Osteocyte (in vitro differentiated cells): Measurements from ENCODE around the gene DDX1. TPM values are rescaled to one million over a fixed set of nuclear protein-coding genes. Genes with fewer than 3 reads are reported as not detected.
A peak's percentile ranks its signal among the peaks of the same experiment; 100 is the strongest.

Source experiments
- DNase-seq: peaks from one replicate; pipeline ENCODE4 v3.0.0; 2021; ENCODE audit warnings: mixed read lengths; ENCODE audit not compliant: unreplicated experiment; ENCODE audit errors: extremely low spot score
- H3K27ac Mint-ChIP-seq: one replicate; pipeline ENCODE4 v1.8.0; 2021; ENCODE audit warnings: mild to moderate bottlenecking, mixed read lengths; ENCODE audit not compliant: unreplicated experiment
- H3K27me3 Mint-ChIP-seq: one replicate; pipeline ENCODE4 v1.8.0; 2021; ENCODE audit warnings: mixed read lengths; ENCODE audit not compliant: unreplicated experiment
- H3K36me3 Mint-ChIP-seq: one replicate; pipeline ENCODE4 v1.8.0; 2021; ENCODE audit warnings: mixed read lengths; ENCODE audit not compliant: unreplicated experiment
- H3K4me1 Mint-ChIP-seq: one replicate; pipeline ENCODE4 v1.8.0; 2021; ENCODE audit warnings: mixed read lengths; ENCODE audit not compliant: unreplicated experiment
- H3K4me3 Mint-ChIP-seq: one replicate; pipeline ENCODE4 v1.8.0; 2021; ENCODE audit warnings: mild to moderate bottlenecking, moderate library complexity, mixed read lengths; ENCODE audit not compliant: unreplicated experiment
- H3K9me3 Mint-ChIP-seq: one replicate; pipeline ENCODE4 v1.8.0; 2021; ENCODE audit warnings: mixed read lengths; ENCODE audit not compliant: unreplicated experiment
- total RNA-seq: library from RNA; stranded (reverse); gene quantifications from 2 replicates; pipeline ENCODE4 v1.2.1, GENCODE V29; 2021
- TF ChIP-seq, protein P1 (sequence below): fragments of 200-600 bp; sonication (generic); IDR thresholded peaks from 2 replicates; pipeline ENCODE4 v1.5.0; 2021; ENCODE audit warnings: antibody characterized with exemption, mild to moderate bottlenecking, moderate library complexity

The DDX1 gene
- total RNA-seq, 1 donor from 2014 or later = 90.7 TPM

DNA sequence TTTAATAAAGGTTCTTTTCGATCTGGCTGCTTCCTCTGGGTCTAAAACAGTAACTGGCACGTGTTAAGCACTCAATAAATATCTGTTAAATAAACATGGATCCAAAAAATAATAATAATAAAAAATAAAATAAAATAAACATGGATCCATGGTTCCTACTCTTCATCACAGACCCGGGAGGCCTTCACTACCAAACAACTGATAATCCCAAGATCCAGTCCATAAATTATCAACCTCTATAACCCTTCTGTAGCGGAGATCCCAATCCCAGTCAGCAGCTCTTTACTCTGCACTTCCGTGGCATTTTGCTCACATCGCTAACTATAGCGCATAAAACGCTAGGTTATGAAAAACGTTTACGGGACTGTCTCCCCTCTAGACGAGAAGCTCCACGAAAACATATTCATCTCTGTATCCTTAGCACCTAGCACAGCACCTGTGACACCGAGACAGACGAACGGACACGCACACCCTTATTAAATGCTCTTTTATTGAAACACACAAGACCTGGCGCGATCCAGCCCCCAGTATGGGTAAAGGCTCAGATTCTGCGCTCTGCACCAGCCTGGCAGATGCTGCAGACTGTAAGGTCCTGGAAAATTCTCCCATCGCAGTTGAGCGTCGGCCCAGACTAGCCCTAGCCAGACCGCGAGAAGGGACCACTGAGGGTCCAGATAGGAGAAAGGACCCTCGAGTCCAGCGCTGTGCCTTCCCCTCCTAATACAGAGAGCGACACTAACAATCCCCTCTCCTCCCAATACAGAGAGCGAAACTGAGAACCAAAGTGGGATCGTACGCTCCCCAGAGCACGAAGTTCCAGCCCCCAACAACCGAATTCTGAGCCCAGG is 31.3 kb upstream of the DDX1 start:
- Mint-ChIP-seq H3K27me3 (peaks cover 7% of the 10 kb centered on the region), H3K4me1 (peaks cover 25% of the 10 kb centered on the region), H3K27ac (peak overlapping the region; percentile 99), H3K9me3 (no peaks in the 10 kb centered on the region), H3K36me3 (peaks cover 2% of the 10 kb centered on the region), H3K4me3 (peak overlapping the region; percentile 99)
- TF ChIP-seq, protein P1, sequence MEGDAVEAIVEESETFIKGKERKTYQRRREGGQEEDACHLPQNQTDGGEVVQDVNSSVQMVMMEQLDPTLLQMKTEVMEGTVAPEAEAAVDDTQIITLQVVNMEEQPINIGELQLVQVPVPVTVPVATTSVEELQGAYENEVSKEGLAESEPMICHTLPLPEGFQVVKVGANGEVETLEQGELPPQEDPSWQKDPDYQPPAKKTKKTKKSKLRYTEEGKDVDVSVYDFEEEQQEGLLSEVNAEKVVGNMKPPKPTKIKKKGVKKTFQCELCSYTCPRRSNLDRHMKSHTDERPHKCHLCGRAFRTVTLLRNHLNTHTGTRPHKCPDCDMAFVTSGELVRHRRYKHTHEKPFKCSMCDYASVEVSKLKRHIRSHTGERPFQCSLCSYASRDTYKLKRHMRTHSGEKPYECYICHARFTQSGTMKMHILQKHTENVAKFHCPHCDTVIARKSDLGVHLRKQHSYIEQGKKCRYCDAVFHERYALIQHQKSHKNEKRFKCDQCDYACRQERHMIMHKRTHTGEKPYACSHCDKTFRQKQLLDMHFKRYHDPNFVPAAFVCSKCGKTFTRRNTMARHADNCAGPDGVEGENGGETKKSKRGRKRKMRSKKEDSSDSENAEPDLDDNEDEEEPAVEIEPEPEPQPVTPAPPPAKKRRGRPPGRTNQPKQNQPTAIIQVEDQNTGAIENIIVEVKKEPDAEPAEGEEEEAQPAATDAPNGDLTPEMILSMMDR = no peak
- DNase-seq = no peak

DNA sequence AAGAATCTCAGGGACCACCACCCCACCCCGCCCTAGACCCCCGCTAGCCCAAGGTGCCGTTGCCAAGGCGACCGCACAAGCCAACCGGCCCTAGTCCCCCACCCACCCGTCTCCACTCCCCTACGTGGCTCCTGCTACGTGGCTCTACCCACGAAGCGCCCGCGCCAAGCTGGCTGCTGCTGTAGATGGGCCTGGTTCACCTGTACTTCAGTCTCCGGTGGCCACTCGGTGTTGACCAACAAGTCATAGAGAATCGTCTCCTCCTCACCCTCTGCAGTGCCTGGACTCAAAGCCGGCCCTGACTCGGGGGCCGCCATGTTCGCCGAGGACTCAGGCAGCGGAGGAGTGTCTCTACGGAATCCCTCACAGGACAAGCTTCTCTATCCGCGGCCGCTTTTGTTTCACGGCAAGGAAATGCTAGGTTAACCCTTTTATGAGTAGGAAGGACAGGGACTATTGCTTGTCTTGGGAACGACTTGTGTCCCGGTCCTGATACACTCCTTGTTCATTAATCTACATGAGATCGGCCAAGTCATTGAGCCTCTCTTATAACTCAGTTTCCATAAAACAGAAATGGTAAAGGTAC is 30.6 kb upstream of the DDX1 start, which contains the start of gene NBAS:
NBAS (minus strand) TSS at position 347 of the 586 bp plus-strand sequence; CDS start at position 317, 30 bp downstream.
- Mint-ChIP-seq H3K4me1 (peaks cover 25% of the 10 kb centered on the region), H3K9me3 (no peaks in the 10 kb centered on the region), H3K4me3 (peak within 1 kb of the TSS; percentile 99), H3K36me3 (no peaks in the 10 kb centered on the region), H3K27me3 (peaks cover 10% of the 10 kb centered on the region), H3K27ac (peak within 1 kb of the TSS; percentile 99)
- peak; percentile 89 for DNase-seq
- TF ChIP-seq, protein P1 = no peak

- Mint-ChIP-seq H3K27ac (peak overlapping the region; percentile 99), H3K4me1 (peaks cover 25% of the 10 kb centered on the region), H3K9me3 (no peaks in the 10 kb centered on the region), H3K4me3 (peak overlapping the region; percentile 99), H3K36me3 (no peaks in the 10 kb centered on the region), H3K27me3 (peaks cover 12% of the 10 kb centered on the region)
- DNase-seq = no peak
- TF ChIP-seq, protein P1 = no peak
Observed at GRCh38 chr2:15561574-15562344, 29.9 kb upstream of the DDX1 start.

- no peak overlapping the region for H3K4me3 Mint-ChIP-seq
- DNase-seq = no peak
- H3K27ac Mint-ChIP-seq = peak overlapping the region; percentile 99
- H3K9me3 Mint-ChIP-seq = no peaks in the 10 kb centered on the region
- TF ChIP-seq, protein P1 = no peak
- peaks cover 25% of the 10 kb centered on the region for H3K4me1 Mint-ChIP-seq
- no peaks in the 10 kb centered on the region for H3K36me3 Mint-ChIP-seq
- H3K27me3 Mint-ChIP-seq = peaks cover 13% of the 10 kb centered on the region
Observed at GRCh38 chr2:15562354-15563031, 29.2 kb upstream of the DDX1 start.
